Common myeloid progenitor, CD34-positive (primary cell): Measurements from ENCODE around the gene BTBD16. TPM values are rescaled to one million over a fixed set of nuclear protein-coding genes. Genes with fewer than 3 reads are reported as not detected.

ENCODE experiments used
- CTCF ChIA-PET: fragments of 350-600 bp; sonication (Branson Sonifier 250); formaldehyde crosslinking; loops from one replicate; lab custom pipeline; 2021; ENCODE audit warnings: antibody characterized with exemption; lab: Charles Lee
- POLR2A ChIA-PET: fragments of 350-600 bp; sonication (Branson Sonifier 250); formaldehyde crosslinking; loops from one replicate; lab custom pipeline; 2021; ENCODE audit warnings: antibody characterized with exemption; lab: Charles Lee
- DNase-seq, 3 donors: peaks; one replicate each; pipeline versions ENCODE4 v3.0.0 to v3.0.0-alpha.2; 2013
- H3K27ac ChIP-seq, 2 experiments: 1 replicate in 1 of 2; 2 replicates in 1 of 2; pipeline ENCODE4 v1.7.0; 2013; ENCODE audit warnings: inconsistent platforms in 2 of 2, low read length in 2 of 2, mild to moderate bottlenecking in 2 of 2, low read depth in 1 of 2, moderate library complexity in 1 of 2; ENCODE audit not compliant: severe bottlenecking in 2 of 2, insufficient read depth in 1 of 2, poor library complexity in 1 of 2
- H3K27me3 ChIP-seq, 5 experiments: replicated peaks in 2 of 5; 1 replicate in 3 of 5; 2 replicates in 2 of 5; pipeline versions ENCODE4 v1.6.1 to v1.7.0; 2013; ENCODE audit warnings: low read length in 4 of 5, mild to moderate bottlenecking in 2 of 5, moderate library complexity in 2 of 5, inconsistent platforms in 1 of 5; ENCODE audit not compliant: insufficient read depth in 5 of 5, control insufficient read depth in 4 of 5
- H3K36me3 ChIP-seq, 4 experiments: 1 replicate in 2 of 4; 2 replicates in 2 of 4; pipeline versions ENCODE4 v1.6.1 to v1.7.0; 2013; ENCODE audit warnings: low read length in 3 of 4, control low read depth in 1 of 4, mild to moderate bottlenecking in 1 of 4; ENCODE audit not compliant: control insufficient read depth in 4 of 4, insufficient read depth in 4 of 4
- H3K4me1 ChIP-seq, 4 experiments: 1 replicate in 3 of 4; 2 replicates in 1 of 4; pipeline versions ENCODE4 v1.6.1 to v1.7.1; 2013; ENCODE audit warnings: low read length in 3 of 4, mild to moderate bottlenecking in 3 of 4, control low read depth in 1 of 4, inconsistent platforms in 1 of 4, moderate library complexity in 1 of 4; ENCODE audit not compliant: control insufficient read depth in 4 of 4, insufficient read depth in 4 of 4; ENCODE audit errors: control extremely low read depth in 1 of 4
- H3K4me3 ChIP-seq, 7 experiments: 1 replicate in 4 of 7; 2 replicates in 3 of 7; pipeline versions ENCODE4 v1.5.1 to v1.7.0; 2013; ENCODE audit warnings: mild to moderate bottlenecking in 7 of 7, low read length in 6 of 7, moderate library complexity in 6 of 7, inconsistent platforms in 2 of 7, low read depth in 2 of 7, control low read depth in 1 of 7; ENCODE audit not compliant: insufficient read depth in 4 of 7, control insufficient read depth in 1 of 7; ENCODE audit errors: extremely low read depth in 1 of 7
- H3K9me3 ChIP-seq, 5 experiments: 1 replicate in 4 of 5; 2 replicates in 1 of 5; pipeline versions ENCODE4 v1.6.1 to v1.7.1; 2013; ENCODE audit warnings: low read length in 4 of 5, mild to moderate bottlenecking in 2 of 5, inconsistent platforms in 1 of 5, low read depth in 1 of 5, moderate library complexity in 1 of 5; ENCODE audit not compliant: control insufficient read depth in 4 of 5, insufficient read depth in 2 of 5; ENCODE audit errors: control extremely low read depth in 1 of 5
- whole genome bisulfite sequencing: methylation state at CpG from one replicate; pipeline ENCODE4 v1.1.5; 2013; ENCODE audit not compliant: insufficient coverage; 5-methylcytosine and 5-hydroxymethylcytosine counted together
- polyA plus RNA-seq: library from polyadenylated mRNA; unstranded; fragments of 120-200 nt; gene quantifications from one replicate; pipeline ENCODE4 v1.2.1, GENCODE V29; 2013

BTBD16 gene
- polyA plus RNA-seq: not detected

GRCh38 chr10:122271076-122271475 is at the start of gene BTBD16:
Gene BTBD16, plus strand, starts transcription at chr10:122271296. Its CDS starts 3,786 bp downstream, at chr10:122275082.
- POLR2A ChIA-PET: no interaction called here
- Histone ChIP-seq H3K27me3 (peaks cover 0 to 11% (median 3%) of the 10 kb centered on the region in 5 experiments), H3K9me3 (no peaks in the 10 kb centered on the region), H3K36me3 (no peaks in the 10 kb centered on the region), H3K4me3 (no peak within 1 kb of the TSS), H3K4me1 (no peaks in the 10 kb centered on the region), H3K27ac (no peak within 1 kb of the TSS)
- no peak for DNase-seq
- 50% methylated on average over 5 of the region's 5 CpGs for WGBS
- CTCF ChIA-PET: interaction anchor here (0.9 kb wide), 1 partner anchor 163 kb away, joined by 3 read pairs; no protein-coding TSS in a partner anchor

GRCh38 chr10:122221958-122222357 is 49.1 kb upstream of the BTBD16 start:
- Histone ChIP-seq H3K9me3 (no peaks in the 10 kb centered on the region), H3K4me1 (peaks cover 0 to 9% (median 4%) of the 10 kb centered on the region in 4 experiments), H3K36me3 (no peaks in the 10 kb centered on the region), H3K4me3 (no peak overlapping the region), H3K27me3 (peaks cover 2 to 47% (median 5%) of the 10 kb centered on the region in 5 experiments), H3K27ac (no peak overlapping the region)
- ChIA-PET CTCF (no interaction called here), POLR2A (no interaction called here)
- DNase-seq: no peak
- 86% methylated on average over 4 of the region's 5 CpGs for WGBS

- no peak overlapping the region for H3K27ac ChIP-seq
- ChIA-PET POLR2A (no interaction called here), CTCF (no interaction called here)
- no peak overlapping the region for H3K4me3 ChIP-seq
- H3K9me3 ChIP-seq: no peaks in the 10 kb centered on the region
- WGBS: 100% methylated on average over 2 of the region's 7 CpGs
- no peaks in the 10 kb centered on the region for H3K36me3 ChIP-seq
- DNase-seq: no peak
- peaks cover 2 to 53% (median 5%) of the 10 kb centered on the region in 5 experiments for H3K27me3 ChIP-seq
- H3K4me1 ChIP-seq: peaks cover 0 to 9% (median 4%) of the 10 kb centered on the region in 4 experiments
Measured at GRCh38 chr10:122222638-122223037, 48.5 kb upstream of the BTBD16 start.

- WGBS: over 99% methylated on average over 9 of the region's 9 CpGs
- Histone ChIP-seq H3K27ac (no peak overlapping the region), H3K36me3 (no peaks in the 10 kb centered on the region), H3K4me3 (no peak overlapping the region), H3K4me1 (peaks cover 0 to 9% (median 4%) of the 10 kb centered on the region in 4 experiments), H3K27me3 (peaks cover 2 to 62% (median 6%) of the 10 kb centered on the region in 5 experiments), H3K9me3 (no peaks in the 10 kb centered on the region)
- ChIA-PET POLR2A (interaction anchor here (0.5 kb wide), 1 partner anchor 1502 kb away, joined by 3 read pairs; no protein-coding TSS in a partner anchor), CTCF (no interaction called here)
- no peak for DNase-seq
Measured at GRCh38 chr10:122224159-122224558, 46.9 kb upstream of the BTBD16 start.

GRCh38 chr10:122225330-122225729 is 45.8 kb upstream of the BTBD16 start:
- peaks cover 0 to 9% (median 4%) of the 10 kb centered on the region in 4 experiments for H3K4me1 ChIP-seq
- 19% methylated on average over 9 of the region's 9 CpGs for WGBS
- H3K27me3 ChIP-seq: peaks cover 2 to 62% (median 7%) of the 10 kb centered on the region in 5 experiments
- no peaks in the 10 kb centered on the region for H3K9me3 ChIP-seq
- H3K36me3 ChIP-seq: no peaks in the 10 kb centered on the region
- ChIA-PET CTCF (interaction anchor here (0.9 kb wide), 1 partner anchor 44 kb away, joined by 3 read pairs; no protein-coding TSS in a partner anchor), POLR2A (no interaction called here)
- no peak overlapping the region for H3K4me3 ChIP-seq
- no peak overlapping the region for H3K27ac ChIP-seq
- DNase-seq: peak; percentile 14 to 45 (median 21)

GRCh38 chr10:122227754-122228153 is 43.3 kb upstream of the BTBD16 start:
- H3K27me3 ChIP-seq: peaks cover 0 to 48% (median 7%) of the 10 kb centered on the region in 5 experiments
- H3K4me1 ChIP-seq: peaks cover 0 to 9% (median 4%) of the 10 kb centered on the region in 4 experiments
- WGBS: 100% methylated on average over 4 of the region's 4 CpGs
- ChIA-PET POLR2A (no interaction called here), CTCF (no interaction called here)
- no peak for DNase-seq
- no peak overlapping the region for H3K27ac ChIP-seq
- H3K9me3 ChIP-seq: no peaks in the 10 kb centered on the region
- H3K36me3 ChIP-seq: no peaks in the 10 kb centered on the region
- no peak overlapping the region for H3K4me3 ChIP-seq

GRCh38 chr10:122229666-122230065 is 41.4 kb upstream of the BTBD16 start:
- no peaks in the 10 kb centered on the region for H3K36me3 ChIP-seq
- peaks cover 0 to 9% (median 4%) of the 10 kb centered on the region in 4 experiments for H3K4me1 ChIP-seq
- POLR2A ChIA-PET: no interaction called here
- 88% methylated on average over 2 of the region's 2 CpGs for WGBS
- H3K4me3 ChIP-seq: no peak overlapping the region
- H3K27ac ChIP-seq: no peak overlapping the region
- DNase-seq: no peak
- peaks cover 0 to 32% (median 7%) of the 10 kb centered on the region in 5 experiments for H3K27me3 ChIP-seq
- CTCF ChIA-PET: no interaction called here
- no peaks in the 10 kb centered on the region for H3K9me3 ChIP-seq
